Parathyroid adenoma (tissue), 2 donors: ENCODE measurements around the gene SCN3B.

Experiments used
- H2AFZ ChIP-seq: fragments of 300-600 bp; sonication (generic); one replicate; pipeline ENCODE4 v1.7.0; 2017; ENCODE audit warnings: antibody characterized with exemption, mild to moderate bottlenecking
- H3K27ac ChIP-seq: fragments of 300-600 bp; sonication (generic); one replicate; pipeline ENCODE4 v1.7.0; 2017
- H3K27me3 ChIP-seq: fragments of 300-600 bp; sonication (generic); one replicate; pipeline ENCODE4 v1.7.0; 2017; ENCODE audit warnings: low read length; ENCODE audit not compliant: control insufficient read depth, insufficient read depth
- H3K36me3 ChIP-seq: fragments of 300-600 bp; sonication (generic); one replicate; pipeline ENCODE4 v1.7.0; 2017; ENCODE audit warnings: low read length; ENCODE audit not compliant: control insufficient read depth, insufficient read depth
- H3K4me1 ChIP-seq: fragments of 300-600 bp; sonication (generic); one replicate; pipeline ENCODE4 v1.7.0; 2017; ENCODE audit warnings: control low read depth
- H3K4me2 ChIP-seq: fragments of 300-600 bp; sonication (generic); one replicate; pipeline ENCODE4 v1.7.0; 2017; ENCODE audit warnings: low read length
- H3K4me3 ChIP-seq: fragments of 300-600 bp; sonication (generic); one replicate; pipeline ENCODE4 v1.7.0; 2017; ENCODE audit warnings: low read depth, low read length
- H3K79me2 ChIP-seq: fragments of 300-600 bp; sonication (generic); one replicate; pipeline ENCODE4 v1.7.0; 2017; ENCODE audit warnings: control low read depth
- H3K9ac ChIP-seq: fragments of 300-600 bp; sonication (generic); one replicate; pipeline ENCODE4 v1.7.0; 2017; ENCODE audit warnings: mild to moderate bottlenecking
- H3K9me3 ChIP-seq: fragments of 300-600 bp; sonication (generic); one replicate; pipeline ENCODE4 v1.7.0; 2017; ENCODE audit warnings: low read length; ENCODE audit not compliant: control insufficient read depth
- CTCF ChIP-seq: fragments of 300-600 bp; sonication (generic); IDR thresholded peaks from one replicate; pipeline ENCODE4 v1.7.0; 2017; ENCODE audit warnings: antibody characterized with exemption, mild to moderate bottlenecking
- donor health status: primary hyperparathyroidism.

SCN3B gene

GRCh38 chr11:123628936-123629683, 25.3 kb downstream of the SCN3B start:
- H3K36me3 ChIP-seq = no peaks in the 10 kb centered on the region
- no peak overlapping the region for H3K4me3 ChIP-seq
- no peak overlapping the region for H3K4me2 ChIP-seq
- no peak overlapping the region for H3K9ac ChIP-seq
- no peaks in the 10 kb centered on the region for H3K79me2 ChIP-seq
- H3K9me3 ChIP-seq = no peaks in the 10 kb centered on the region
- H3K4me1 ChIP-seq = no peaks in the 10 kb centered on the region
- H3K27ac ChIP-seq = no peak overlapping the region
- TF ChIP-seq CTCF = no peak
- no peak overlapping the region for H2AFZ ChIP-seq
- no peaks in the 10 kb centered on the region for H3K27me3 ChIP-seq

- Histone ChIP-seq H3K27me3 (no peaks in the 10 kb centered on the region), H3K27ac (no peak overlapping the region), H2AFZ (no peak overlapping the region), H3K4me2 (no peak overlapping the region), H3K9ac (no peak overlapping the region), H3K79me2 (no peaks in the 10 kb centered on the region), H3K36me3 (no peaks in the 10 kb centered on the region), H3K4me1 (no peaks in the 10 kb centered on the region), H3K9me3 (no peaks in the 10 kb centered on the region), H3K4me3 (no peak overlapping the region)
- no peak for TF ChIP-seq CTCF
These were observed 29.4 kb downstream of the SCN3B start for GRCh38 chr11:123624974-123625373.

GRCh38 chr11:123622576-123622975, 31.8 kb downstream of the SCN3B start:
- Histone ChIP-seq H3K9me3 (no peaks in the 10 kb centered on the region), H2AFZ (no peak overlapping the region), H3K4me2 (no peak overlapping the region), H3K4me1 (no peaks in the 10 kb centered on the region), H3K4me3 (no peak overlapping the region), H3K9ac (no peak overlapping the region), H3K27me3 (no peaks in the 10 kb centered on the region), H3K36me3 (no peaks in the 10 kb centered on the region), H3K27ac (no peak overlapping the region), H3K79me2 (no peaks in the 10 kb centered on the region)
- no peak for TF ChIP-seq CTCF

GRCh38 chr11:123616505-123617198, 37.8 kb downstream of the SCN3B start:
- no peak overlapping the region for H3K9ac ChIP-seq

More at GRCh38 chr11:123616505-123617198, 37.8 kb downstream of the SCN3B start:
- H3K9me3 ChIP-seq = no peaks in the 10 kb centered on the region
- H3K4me3 ChIP-seq = no peak overlapping the region
- no peak overlapping the region for H3K27ac ChIP-seq
- no peak for TF ChIP-seq CTCF
- no peaks in the 10 kb centered on the region for H3K79me2 ChIP-seq
- no peak overlapping the region for H3K4me2 ChIP-seq
- H2AFZ ChIP-seq = no peak overlapping the region
- no peaks in the 10 kb centered on the region for H3K27me3 ChIP-seq
- no peaks in the 10 kb centered on the region for H3K4me1 ChIP-seq
- H3K36me3 ChIP-seq = no peaks in the 10 kb centered on the region
